Stimulated activated CD8-positive, alpha-beta memory T cell treated with anti-CD3 and anti-CD28 coated beads, Interleukin-12 subunit alpha, Interleukin-12 subunit beta, amount 100 ng/mL, for 1 hour (primary cell): Measurements from ENCODE around the gene SLC1A4.
A peak's percentile ranks its signal among the peaks of the same experiment; 100 is the strongest.
"Not testable (repeated sequence)": the region's sequence is repeated elsewhere in the genome, so short reads cannot be mapped to it uniquely, and the experiment has no call there.

ENCODE experiments used
- DNase-seq: peaks from one replicate; pipeline ENCODE4 v3.0.0-alpha.2; 2020; ENCODE audit warnings: low read depth

The SLC1A4 gene

DNA sequence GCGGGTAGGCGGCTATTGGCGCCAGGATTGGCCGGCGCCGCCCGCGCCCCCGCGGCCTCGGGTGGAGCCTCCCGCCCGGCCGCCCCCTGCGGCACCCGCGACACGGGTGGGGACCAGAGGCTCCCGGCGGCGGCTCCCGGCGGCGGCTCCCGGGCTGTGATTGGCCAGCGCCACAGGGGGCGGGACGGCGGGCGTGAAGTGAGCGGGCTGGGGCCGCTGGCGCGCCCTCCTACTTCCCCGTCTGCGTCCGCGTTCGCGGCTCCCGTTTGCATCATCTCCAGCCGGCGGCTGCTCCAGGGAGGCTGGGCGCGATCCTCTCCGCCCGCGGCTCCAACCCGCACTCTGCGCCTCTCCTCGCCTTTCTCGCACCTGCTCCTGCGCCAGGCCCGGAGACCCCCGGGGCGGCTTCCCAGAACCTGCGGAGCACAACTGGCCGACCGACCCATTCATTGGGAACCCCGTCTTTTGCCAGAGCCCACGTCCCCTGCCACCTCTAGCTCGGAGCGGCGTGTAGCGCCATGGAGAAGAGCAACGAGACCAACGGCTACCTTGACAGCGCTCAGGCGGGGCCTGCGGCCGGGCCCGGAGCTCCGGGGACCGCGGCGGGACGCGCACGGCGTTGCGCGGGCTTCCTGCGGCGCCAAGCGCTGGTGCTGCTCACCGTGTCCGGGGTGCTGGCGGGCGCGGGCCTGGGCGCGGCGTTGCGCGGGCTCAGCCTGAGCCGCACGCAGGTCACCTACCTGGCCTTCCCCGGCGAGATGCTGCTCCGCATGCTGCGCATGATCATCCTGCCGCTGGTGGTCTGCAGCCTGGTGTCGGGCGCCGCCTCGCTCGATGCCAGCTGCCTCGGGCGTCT is at the start of gene SLC1A4:
Gene SLC1A4 (plus strand): TSS at position 274 of the 856 bp plus-strand sequence. CDS start 245 bp downstream, at position 519.
- DNase-seq = peak; percentile 53

- no peak for DNase-seq
Measured at GRCh38 chr2:64941143-64941542, 48.1 kb upstream of the SLC1A4 start.

DNA sequence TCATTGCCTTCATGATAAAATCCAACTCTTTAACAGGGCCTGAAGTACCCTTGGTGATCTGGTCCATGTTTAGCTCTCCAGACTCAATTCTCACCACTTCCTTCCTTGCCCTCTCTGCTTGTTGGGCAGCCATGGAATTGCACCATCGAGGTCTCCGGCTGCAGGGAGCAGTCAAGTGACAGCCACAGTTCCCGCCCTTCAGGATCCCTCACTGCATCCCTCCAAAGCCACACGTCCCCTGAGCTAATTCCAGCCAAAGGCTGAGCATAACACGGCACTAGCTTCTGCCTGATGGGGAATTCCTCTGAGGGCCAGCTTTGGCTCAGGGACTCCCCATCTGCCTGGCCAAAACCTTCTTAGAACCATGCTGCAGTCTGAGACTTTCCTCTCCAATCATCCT is 47.4 kb upstream of the SLC1A4 start:
- DNase-seq = no peak

GRCh38 chr2:64942693-64943092 is 46.5 kb upstream of the SLC1A4 start:
- DNase-seq = no peak

DNA sequence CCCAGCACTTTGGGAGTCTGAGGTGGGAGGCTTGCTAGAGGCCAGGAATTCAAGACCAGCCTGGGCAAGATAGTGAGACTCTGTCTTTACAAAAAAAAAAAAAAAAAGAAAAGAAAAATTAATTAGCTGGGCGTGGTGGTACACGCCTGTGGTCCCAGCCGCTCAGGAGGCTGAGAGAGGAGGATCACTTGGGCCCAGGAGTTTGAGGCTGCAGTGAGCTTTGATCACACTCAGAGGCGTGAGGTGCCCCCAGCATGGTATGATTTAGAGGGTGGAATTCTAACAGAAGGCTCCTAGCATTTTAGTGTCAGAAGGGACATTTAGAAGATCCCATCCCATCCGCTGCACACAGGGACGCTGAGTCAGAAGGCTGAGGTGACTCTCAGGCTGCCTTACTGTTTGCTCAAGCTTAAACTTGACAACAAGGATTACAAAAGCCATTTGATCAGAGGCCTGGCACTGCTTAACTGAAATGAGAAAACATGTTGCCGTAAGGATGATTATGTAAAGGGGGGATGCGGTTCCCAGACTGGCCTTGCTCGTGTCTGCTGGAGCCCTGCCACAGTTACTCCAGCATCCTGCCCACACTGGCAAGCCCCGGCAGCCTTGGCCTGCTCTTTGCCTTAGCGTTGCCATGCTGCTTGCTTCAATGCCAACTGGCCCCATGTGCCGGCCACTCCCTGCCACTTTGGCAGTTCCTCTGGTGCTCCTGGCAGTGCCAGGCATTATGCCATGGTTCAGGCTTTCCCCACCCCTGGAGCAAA is 45.6 kb upstream of the SLC1A4 start:
- no peak for DNase-seq

- DNase-seq = no peak
Measured at GRCh38 chr2:64944484-64944883, 44.7 kb upstream of the SLC1A4 start.

- peak; percentile 34 for DNase-seq
Measured at GRCh38 chr2:64945973-64946768, 43.0 kb upstream of the SLC1A4 start.

DNA sequence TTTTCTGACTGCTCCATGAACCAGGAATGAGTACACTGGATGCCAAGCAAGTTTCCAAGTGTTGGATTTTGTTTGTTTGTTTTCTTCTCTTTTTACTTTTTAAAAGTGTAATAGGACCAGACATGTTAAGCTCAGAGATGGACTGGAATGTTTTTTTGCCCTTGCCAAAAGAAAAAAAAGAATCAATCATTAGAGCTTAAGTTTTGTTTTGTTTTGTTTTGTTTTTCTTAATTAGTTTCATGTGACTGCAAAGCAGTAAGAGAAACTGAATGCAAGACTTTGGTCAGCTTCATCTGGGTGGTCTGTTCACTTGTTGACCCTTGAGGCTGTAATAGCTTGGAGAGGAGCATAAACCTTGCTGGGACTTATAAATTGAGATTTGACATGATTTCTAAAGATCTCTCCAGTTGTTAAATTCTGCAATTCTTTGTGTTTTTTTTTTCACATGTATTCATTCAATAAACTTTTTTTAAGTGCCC is 42.4 kb upstream of the SLC1A4 start:
- DNase-seq = no peak

GRCh38 chr2:64947885-64948284 is 41.3 kb upstream of the SLC1A4 start:
- DNase-seq = no peak

GRCh38 chr2:64950226-64951160 is 38.7 kb upstream of the SLC1A4 start:
- no peak for DNase-seq

- DNase-seq = no peak
Measured at GRCh38 chr2:64951306-64951953, 37.8 kb upstream of the SLC1A4 start.

GRCh38 chr2:64952096-64952495 is 37.1 kb upstream of the SLC1A4 start:
- no peak for DNase-seq

DNA sequence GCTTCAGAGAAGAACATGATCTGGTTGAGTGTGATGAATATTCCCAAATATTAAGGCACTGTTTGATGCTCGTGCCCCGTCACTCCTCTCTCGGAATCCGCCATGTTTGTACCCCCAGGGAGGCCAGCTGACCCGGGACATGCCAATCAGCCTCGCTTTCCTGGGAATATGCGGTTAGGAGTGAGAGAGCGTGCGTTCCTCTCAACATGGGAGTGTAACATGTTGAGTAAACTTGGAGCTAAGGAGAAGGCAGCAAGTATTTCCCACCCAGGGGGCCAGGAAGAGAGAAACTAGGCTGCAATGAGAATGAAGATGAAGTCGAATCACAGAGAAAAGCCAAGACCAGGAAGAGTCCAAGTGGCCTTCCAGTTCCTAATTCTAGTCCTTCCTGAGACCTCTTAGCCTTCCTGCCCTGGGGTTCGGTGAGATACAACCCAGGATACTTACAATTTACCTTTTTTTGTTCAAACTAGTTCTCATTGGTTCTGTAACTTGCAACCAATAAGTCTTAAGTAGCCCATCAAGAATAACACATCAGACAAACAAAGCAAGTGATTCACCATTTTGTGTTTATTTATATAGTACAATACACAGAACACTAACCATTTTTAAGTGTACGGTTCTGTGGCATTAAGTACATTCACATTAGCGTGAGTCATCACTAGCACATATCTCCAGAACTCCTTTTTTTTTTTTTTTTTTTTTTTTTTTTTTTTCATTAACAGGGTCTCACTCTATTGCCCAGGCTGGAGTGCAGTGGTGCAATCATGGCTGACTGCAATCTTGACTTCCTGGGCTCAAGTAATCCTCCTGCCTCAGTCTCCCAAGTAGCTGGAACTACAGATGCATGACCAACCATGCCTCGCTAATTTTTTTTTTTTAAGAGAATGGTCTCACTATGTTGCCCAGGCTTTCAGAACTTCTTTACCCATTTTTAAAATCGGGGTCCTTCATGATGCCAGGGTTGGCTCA is 36.4 kb upstream of the SLC1A4 start:
- no peak for DNase-seq

DNA sequence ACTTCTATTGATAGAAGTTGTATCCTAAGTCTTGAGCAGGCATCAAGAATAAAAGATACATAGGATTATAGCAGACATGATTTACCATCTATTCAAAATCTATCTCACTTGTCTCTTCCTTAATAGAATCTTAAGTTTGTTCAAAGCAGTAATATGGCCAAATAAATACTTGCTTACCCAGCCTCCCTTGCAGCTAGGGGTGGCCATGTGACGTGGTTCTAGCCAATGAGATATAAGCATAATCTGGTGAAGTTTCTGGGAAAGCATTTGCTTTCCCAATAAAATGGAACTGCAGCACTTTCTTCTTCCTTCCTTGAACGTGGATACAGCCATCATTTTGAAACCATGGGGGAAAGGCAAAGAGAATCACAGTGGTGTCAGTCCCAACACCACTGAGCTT is 33.7 kb upstream of the SLC1A4 start:
- DNase-seq = no peak

DNA sequence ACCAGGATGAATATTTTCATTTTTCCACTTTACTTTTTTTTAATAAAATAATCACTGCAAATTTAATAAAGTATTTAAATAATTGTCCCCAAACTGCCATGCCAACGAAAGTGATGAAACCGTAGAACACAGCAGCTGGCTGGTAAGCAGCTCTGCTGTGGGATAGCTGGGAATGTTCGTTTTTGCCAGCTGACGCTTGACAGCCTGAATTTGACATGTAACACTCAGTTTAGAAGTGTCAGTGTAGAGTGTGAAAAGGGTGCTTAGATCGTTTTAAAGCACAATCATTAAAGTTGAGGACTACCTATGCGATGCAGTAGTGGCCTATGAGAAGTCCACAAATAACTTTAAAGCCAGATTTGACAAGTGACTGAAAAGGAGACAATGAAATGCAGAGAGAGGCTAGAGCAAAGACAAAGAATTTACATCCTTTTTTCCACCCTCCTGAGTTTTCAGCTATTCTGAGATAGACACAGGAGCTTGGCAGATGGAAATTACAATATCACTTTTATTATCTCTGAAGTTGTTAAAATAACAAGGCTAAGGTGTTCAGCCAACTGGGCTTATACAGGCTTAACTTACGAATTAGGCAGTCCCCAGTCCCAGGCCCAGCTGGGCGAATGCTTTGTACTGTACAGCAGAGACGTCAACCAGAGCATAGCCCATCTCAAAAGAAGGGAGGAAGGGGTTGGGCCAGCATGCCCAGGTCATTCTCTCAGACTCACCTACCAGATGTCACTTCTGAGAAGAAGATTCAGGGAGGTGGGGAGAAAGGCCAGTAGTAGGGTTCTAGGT is 31.9 kb upstream of the SLC1A4 start:
- no peak for DNase-seq

GRCh38 chr2:64958556-64958955 is 30.6 kb upstream of the SLC1A4 start:
- DNase-seq = no peak

DNA sequence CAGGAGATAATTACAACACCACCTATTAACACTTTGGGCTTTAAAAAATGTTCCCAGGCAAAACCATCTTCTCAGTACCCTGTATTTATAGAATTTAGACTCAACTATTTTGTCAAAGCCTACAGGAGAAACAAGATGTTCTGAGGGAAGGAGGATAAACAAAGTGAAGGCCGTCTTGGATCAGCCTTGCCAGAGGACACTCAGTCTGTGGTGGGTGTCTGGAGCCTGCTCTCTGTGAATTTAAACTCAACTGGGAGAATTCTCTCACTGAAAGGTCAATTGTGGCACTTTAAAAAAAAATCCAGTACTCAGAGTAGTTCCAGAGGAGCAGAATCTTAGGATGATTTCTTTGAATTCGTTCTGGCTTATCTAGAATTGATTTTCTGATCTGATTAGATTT is 28.4 kb upstream of the SLC1A4 start:
- no peak for DNase-seq

DNA sequence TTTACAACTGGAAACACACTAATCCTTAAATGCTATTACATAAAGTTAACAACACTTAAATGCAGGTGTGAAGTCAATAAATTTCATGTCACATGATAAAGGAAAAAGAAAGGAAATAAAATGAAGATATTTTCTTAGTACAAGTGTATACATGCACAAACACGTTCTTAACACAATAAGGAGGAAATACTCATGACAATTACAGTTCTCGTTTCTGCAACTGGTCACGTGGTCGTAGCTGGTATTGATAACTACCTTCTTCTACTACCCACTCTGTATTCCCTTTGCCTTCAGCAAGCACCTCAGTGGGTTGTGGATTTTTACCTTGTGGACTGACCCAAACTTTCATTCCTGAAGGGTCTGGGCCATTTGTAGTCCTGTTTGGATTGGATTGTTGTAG is 26.1 kb upstream of the SLC1A4 start:
- DNase-seq = not testable (repeated sequence)

DNA sequence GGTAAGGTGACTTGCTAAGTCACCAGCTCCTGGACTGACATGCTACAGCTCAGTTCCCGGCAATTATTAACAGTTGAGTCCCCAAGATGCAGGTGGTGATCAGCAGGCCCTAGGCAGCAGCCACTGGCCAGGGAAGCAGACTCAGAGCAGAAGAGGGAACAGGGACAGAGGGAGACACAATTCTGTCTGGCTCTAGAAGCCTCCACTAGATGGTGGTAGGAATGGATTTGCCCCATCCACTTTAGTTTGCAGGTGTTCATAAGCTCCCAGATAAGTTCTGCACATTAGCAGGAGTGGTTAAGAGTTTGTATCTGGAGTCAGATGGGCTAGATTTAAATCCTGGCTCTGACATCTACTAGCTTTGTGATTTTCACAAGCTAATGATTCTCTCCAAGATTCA is 25.5 kb upstream of the SLC1A4 start:
- DNase-seq = no peak
